ENCODE measurements around the gene CEP112.

DNA sequence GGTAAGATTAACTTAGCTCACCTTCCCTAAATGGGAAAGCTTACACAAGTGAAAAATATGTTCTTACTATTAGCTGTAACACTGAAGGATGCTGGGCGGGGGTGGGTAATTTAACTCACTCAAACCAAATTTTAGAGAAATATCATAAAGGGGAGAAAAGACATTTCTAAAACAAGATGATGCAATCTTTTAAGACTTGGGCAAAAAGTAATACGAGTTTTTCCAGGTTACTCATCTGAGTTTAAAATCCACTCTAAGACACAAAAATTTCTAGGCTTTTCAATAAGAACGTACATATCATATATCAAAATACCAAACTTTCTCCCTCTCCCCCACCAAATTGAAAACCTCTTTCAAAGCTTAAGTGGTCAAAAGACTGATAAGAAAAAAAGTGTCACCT is 228.8 kb downstream of the CEP112 start:
- no peak for TF ChIP-seq ZNF384 (IDR thresholded peaks at IDR 0.05)
- TF ChIP-seq FOXA1 (IDR thresholded peaks at IDR 0.05) = no peak
- TF ChIP-seq, protein P1, sequence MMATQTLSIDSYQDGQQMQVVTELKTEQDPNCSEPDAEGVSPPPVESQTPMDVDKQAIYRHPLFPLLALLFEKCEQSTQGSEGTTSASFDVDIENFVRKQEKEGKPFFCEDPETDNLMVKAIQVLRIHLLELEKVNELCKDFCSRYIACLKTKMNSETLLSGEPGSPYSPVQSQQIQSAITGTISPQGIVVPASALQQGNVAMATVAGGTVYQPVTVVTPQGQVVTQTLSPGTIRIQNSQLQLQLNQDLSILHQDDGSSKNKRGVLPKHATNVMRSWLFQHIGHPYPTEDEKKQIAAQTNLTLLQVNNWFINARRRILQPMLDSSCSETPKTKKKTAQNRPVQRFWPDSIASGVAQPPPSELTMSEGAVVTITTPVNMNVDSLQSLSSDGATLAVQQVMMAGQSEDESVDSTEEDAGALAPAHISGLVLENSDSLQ (IDR thresholded peaks at IDR 0.05) = no peak
- TF ChIP-seq FOXM1 (IDR thresholded peaks at IDR 0.05; ENCODE audit: borderline replicate concordance) = no peak
- no peak for TF ChIP-seq BHLHE40 (IDR thresholded peaks at IDR 0.05; ENCODE audit: borderline replicate concordance)
- TF ChIP-seq SP1 (IDR thresholded peaks at IDR 0.05) = no peak
- no peak for TF ChIP-seq HDGF (IDR thresholded peaks at IDR 0.05; ENCODE audit: borderline replicate concordance)

Data from HEK293T (cell line).